K562 (cell line): ENCODE data around the gene FBXO15. TPM values are rescaled to one million over a fixed set of nuclear protein-coding genes. Genes with fewer than 3 reads are reported as not detected.

Experiments
- BMI1 ChIP-seq: fragments of 150-350 bp; IDR thresholded peaks from 2 replicates; pipeline ENCODE4 v1.6.1; 2014; ENCODE audit warnings: low read length
- GABPB1 ChIP-seq: sonication (generic); formaldehyde crosslinking; IDR thresholded peaks from 2 replicates; pipeline ENCODE4 v1.8.0; 2022; ENCODE audit warnings: mild to moderate bottlenecking, missing genetic modification reagents
- HIVEP1 ChIP-seq: fragments of 250-450 bp; sonication (Bioruptor Pico); IDR thresholded peaks from 2 replicates; pipeline ENCODE4 v1.4.0; 2020; ENCODE audit warnings: mild to moderate bottlenecking
- HNRNPL ChIP-seq: fragments of 200-400 bp; formaldehyde crosslinking; IDR thresholded peaks from 2 replicates; pipeline ENCODE4 v1.6.1; 2017; ENCODE audit warnings: low read depth, mild to moderate bottlenecking, low read length
- LCOR ChIP-seq: sonication (generic); formaldehyde crosslinking; IDR thresholded peaks from 2 replicates; pipeline ENCODE4 v1.8.0; 2022; ENCODE audit warnings: mild to moderate bottlenecking, missing genetic modification reagents
- MXI1 ChIP-seq: IDR thresholded peaks from 2 replicates; pipeline ENCODE4 v1.6.1; 2011; ENCODE audit warnings: low read depth, mild to moderate bottlenecking, improper control_type of control experiment, low read length
- NEUROD1 ChIP-seq: fragments of 150-350 bp; IDR thresholded peaks from 2 replicates; pipeline ENCODE4 v1.6.1; 2014; ENCODE audit warnings: borderline replicate concordance, low read length, low read depth; ENCODE audit not compliant: partially characterized antibody
- RBBP5 ChIP-seq: fragments of 200-600 bp; sonication (generic); IDR thresholded peaks from 2 replicates; pipeline ENCODE4 v1.6.1; 2012; ENCODE audit warnings: borderline replicate concordance, mild to moderate bottlenecking, low read length, control low read depth, inconsistent platforms; ENCODE audit not compliant: insufficient read depth, poor library complexity, severe bottlenecking
- ZBTB7A ChIP-seq: IDR thresholded peaks from 2 replicates; pipeline ENCODE4 v1.6.1; 2011; ENCODE audit warnings: low read depth, mild to moderate bottlenecking, low read length, moderate library complexity, borderline replicate concordance; ENCODE audit not compliant: control insufficient read depth
- ZNF668 ChIP-seq: fragments of 250-450 bp; sonication (Bioruptor Pico); IDR thresholded peaks from 2 replicates; pipeline ENCODE4 v1.8.0; 2022; ENCODE audit warnings: mild to moderate bottlenecking, inconsistent platforms
- polyA plus RNA-seq, 8 experiments: library from polyadenylated mRNA; depleted of rRNA in 4 of 8; stranded (reverse) in 5 of 8; unstranded in 3 of 8; fragments of >200 nt; fragmentation: Nextera tagmentation in 2 of 8; fragmentation: Illumina TruSeq in 1 of 8; extraction: Ambion mirVana in 2 of 8; extraction: Trizol in 1 of 8; gene quantifications; 2 replicates each; pipeline versions ENCODE4 v1.2.1 to v1.2.3, GENCODE V29; 2011 to 2014; ENCODE audit warnings: inconsistent platforms in 1 of 8, missing spikeins in 1 of 8
- total RNA-seq, 7 experiments: library from RNA; depleted of rRNA in 6 of 7; stranded (reverse); fragments of >200 nt in 6 of 7; fragmentation: Illumina TruSeq in 2 of 7; extraction: Trizol in 2 of 7; gene quantifications; 2 replicates each; pipeline versions ENCODE4 v1.2.1 to v1.2.3, GENCODE V29; 2011 to 2021; ENCODE audit warnings: low replicate concordance in 1 of 7
- TF ChIP-seq, protein P1 (sequence below): fragments of 200-600 bp; sonication (generic); IDR thresholded peaks from one replicate; pipeline ENCODE4 v1.6.1; 2012; ENCODE audit warnings: mild to moderate bottlenecking, low read depth, low read length, inconsistent platforms
- TF ChIP-seq, protein P2 (sequence below): fragments of 250-450 bp; sonication (Bioruptor Pico); IDR thresholded peaks from 2 replicates; pipeline ENCODE4 v1.5.1; 2021; ENCODE audit warnings: mild to moderate bottlenecking
- TF ChIP-seq, protein P3 (sequence below): fragments of 450-650 bp; formaldehyde crosslinking; IDR thresholded peaks from 2 replicates; pipeline ENCODE4 v1.4.0; 2022; ENCODE audit warnings: missing genetic modification characterization

The FBXO15 gene
- total and polyA plus RNA-seq, 9 of the 15 experiments (the other 6 are each of a cell fraction or from before 2014, with no cell fraction given): 0.07 to 0.43 (median 0.27) TPM; not detected in 1

DNA sequence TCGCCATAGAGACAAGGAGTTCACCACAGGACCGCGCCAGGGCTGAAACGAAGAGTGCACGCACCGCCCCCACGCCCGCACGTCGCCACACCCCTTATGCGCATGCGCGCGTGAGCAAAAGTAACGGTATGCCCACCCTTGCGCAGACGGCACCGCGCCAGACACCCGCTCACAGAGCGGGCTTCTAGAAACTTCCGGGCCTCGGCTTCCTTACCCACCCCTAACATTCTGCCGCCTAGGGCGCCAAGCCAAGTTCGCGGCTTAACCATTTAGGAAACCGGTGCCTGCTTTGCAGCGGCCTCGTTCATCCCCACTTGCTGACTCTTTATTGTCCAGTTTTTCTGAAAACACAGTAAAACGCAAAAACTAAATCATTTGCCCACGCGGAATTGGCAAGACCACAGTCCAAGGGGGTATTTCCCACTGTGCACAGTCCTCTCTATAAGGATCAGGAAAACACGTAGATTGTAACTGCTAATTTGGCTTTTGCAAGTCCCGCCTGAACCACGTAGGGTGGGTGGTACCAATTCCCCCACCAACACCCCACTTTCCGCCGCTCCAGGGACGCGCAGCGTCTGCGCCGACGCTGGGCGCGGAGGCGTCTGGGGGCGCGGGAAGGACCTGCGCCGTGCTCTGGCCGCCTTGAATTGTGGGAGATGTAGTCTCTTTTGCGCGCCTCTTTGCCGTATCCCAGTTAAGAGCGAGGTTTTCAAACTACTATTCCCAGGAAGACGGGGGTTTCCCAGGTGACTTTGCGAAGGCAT is at the start of gene FBXO15, which contains the start of gene TIMM21 (continued):
- TF ChIP-seq, protein P1, sequence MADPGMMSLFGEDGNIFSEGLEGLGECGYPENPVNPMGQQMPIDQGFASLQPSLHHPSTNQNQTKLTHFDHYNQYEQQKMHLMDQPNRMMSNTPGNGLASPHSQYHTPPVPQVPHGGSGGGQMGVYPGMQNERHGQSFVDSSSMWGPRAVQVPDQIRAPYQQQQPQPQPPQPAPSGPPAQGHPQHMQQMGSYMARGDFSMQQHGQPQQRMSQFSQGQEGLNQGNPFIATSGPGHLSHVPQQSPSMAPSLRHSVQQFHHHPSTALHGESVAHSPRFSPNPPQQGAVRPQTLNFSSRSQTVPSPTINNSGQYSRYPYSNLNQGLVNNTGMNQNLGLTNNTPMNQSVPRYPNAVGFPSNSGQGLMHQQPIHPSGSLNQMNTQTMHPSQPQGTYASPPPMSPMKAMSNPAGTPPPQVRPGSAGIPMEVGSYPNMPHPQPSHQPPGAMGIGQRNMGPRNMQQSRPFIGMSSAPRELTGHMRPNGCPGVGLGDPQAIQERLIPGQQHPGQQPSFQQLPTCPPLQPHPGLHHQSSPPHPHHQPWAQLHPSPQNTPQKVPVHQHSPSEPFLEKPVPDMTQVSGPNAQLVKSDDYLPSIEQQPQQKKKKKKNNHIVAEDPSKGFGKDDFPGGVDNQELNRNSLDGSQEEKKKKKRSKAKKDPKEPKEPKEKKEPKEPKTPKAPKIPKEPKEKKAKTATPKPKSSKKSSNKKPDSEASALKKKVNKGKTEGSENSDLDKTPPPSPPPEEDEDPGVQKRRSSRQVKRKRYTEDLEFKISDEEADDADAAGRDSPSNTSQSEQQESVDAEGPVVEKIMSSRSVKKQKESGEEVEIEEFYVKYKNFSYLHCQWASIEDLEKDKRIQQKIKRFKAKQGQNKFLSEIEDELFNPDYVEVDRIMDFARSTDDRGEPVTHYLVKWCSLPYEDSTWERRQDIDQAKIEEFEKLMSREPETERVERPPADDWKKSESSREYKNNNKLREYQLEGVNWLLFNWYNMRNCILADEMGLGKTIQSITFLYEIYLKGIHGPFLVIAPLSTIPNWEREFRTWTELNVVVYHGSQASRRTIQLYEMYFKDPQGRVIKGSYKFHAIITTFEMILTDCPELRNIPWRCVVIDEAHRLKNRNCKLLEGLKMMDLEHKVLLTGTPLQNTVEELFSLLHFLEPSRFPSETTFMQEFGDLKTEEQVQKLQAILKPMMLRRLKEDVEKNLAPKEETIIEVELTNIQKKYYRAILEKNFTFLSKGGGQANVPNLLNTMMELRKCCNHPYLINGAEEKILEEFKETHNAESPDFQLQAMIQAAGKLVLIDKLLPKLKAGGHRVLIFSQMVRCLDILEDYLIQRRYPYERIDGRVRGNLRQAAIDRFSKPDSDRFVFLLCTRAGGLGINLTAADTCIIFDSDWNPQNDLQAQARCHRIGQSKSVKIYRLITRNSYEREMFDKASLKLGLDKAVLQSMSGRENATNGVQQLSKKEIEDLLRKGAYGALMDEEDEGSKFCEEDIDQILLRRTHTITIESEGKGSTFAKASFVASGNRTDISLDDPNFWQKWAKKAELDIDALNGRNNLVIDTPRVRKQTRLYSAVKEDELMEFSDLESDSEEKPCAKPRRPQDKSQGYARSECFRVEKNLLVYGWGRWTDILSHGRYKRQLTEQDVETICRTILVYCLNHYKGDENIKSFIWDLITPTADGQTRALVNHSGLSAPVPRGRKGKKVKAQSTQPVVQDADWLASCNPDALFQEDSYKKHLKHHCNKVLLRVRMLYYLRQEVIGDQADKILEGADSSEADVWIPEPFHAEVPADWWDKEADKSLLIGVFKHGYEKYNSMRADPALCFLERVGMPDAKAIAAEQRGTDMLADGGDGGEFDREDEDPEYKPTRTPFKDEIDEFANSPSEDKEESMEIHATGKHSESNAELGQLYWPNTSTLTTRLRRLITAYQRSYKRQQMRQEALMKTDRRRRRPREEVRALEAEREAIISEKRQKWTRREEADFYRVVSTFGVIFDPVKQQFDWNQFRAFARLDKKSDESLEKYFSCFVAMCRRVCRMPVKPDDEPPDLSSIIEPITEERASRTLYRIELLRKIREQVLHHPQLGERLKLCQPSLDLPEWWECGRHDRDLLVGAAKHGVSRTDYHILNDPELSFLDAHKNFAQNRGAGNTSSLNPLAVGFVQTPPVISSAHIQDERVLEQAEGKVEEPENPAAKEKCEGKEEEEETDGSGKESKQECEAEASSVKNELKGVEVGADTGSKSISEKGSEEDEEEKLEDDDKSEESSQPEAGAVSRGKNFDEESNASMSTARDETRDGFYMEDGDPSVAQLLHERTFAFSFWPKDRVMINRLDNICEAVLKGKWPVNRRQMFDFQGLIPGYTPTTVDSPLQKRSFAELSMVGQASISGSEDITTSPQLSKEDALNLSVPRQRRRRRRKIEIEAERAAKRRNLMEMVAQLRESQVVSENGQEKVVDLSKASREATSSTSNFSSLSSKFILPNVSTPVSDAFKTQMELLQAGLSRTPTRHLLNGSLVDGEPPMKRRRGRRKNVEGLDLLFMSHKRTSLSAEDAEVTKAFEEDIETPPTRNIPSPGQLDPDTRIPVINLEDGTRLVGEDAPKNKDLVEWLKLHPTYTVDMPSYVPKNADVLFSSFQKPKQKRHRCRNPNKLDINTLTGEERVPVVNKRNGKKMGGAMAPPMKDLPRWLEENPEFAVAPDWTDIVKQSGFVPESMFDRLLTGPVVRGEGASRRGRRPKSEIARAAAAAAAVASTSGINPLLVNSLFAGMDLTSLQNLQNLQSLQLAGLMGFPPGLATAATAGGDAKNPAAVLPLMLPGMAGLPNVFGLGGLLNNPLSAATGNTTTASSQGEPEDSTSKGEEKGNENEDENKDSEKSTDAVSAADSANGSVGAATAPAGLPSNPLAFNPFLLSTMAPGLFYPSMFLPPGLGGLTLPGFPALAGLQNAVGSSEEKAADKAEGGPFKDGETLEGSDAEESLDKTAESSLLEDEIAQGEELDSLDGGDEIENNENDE: no peak
- 0 out of 2 replicates have a peak, but pooled peaks have one; percentile 40 for TF ChIP-seq BMI1
- no peak for TF ChIP-seq HNRNPL
- TF ChIP-seq, protein P2, sequence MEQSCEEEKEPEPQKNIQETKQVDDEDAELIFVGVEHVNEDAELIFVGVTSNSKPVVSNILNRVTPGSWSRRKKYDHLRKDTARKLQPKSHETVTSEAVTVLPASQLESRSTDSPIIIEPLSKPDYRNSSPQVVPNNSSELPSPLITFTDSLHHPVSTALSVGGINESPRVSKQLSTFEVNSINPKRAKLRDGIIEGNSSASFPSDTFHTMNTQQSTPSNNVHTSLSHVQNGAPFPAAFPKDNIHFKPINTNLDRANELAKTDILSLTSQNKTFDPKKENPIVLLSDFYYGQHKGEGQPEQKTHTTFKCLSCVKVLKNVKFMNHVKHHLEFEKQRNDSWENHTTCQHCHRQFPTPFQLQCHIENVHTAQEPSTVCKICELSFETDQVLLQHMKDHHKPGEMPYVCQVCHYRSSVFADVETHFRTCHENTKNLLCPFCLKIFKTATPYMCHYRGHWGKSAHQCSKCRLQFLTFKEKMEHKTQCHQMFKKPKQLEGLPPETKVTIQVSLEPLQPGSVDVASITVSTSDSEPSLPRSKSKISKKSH (CRISPR knock-in tag): no peak
- TF ChIP-seq, protein P3, sequence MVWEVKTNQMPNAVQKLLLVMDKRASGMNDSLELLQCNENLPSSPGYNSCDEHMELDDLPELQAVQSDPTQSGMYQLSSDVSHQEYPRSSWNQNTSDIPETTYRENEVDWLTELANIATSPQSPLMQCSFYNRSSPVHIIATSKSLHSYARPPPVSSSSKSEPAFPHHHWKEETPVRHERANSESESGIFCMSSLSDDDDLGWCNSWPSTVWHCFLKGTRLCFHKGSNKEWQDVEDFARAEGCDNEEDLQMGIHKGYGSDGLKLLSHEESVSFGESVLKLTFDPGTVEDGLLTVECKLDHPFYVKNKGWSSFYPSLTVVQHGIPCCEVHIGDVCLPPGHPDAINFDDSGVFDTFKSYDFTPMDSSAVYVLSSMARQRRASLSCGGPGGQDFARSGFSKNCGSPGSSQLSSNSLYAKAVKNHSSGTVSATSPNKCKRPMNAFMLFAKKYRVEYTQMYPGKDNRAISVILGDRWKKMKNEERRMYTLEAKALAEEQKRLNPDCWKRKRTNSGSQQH (CRISPR knock-in tag): no peak
- 0 out of 2 replicates have a peak, but pooled peaks have one; percentile 31 for TF ChIP-seq LCOR (CRISPR knock-in tag)
- TF ChIP-seq GABPB1 (CRISPR knock-in tag): no peak
- TF ChIP-seq ZNF668 (CRISPR knock-in tag): no peak
- peak; percentile 12 for TF ChIP-seq RBBP5
- TF ChIP-seq ZBTB7A: peak; percentile 32; the same call in 1 of the 2 replicates
- TF ChIP-seq NEUROD1: peak; percentile 12
- TF ChIP-seq HIVEP1 (CRISPR knock-in tag): no peak
- peak; percentile 82 for TF ChIP-seq MXI1
